PC-3 (cell line): ENCODE results near the gene SSBP2. TPM values are rescaled to one million over a fixed set of nuclear protein-coding genes. Genes with fewer than 3 reads are reported as not detected.

Experiments used
- ATAC-seq: fragments of 200-7000 bp; cut with Tn5 transposase; 2 replicates; pipeline ENCODE4 v1.9.1; 2020; ENCODE audit warnings: mild to moderate bottlenecking, moderate library complexity
- BruUV-seq: library from RNA; stranded (reverse); fragments of 400-500 nt; replicated peaks from 2 replicates; lab custom pipeline; 2021; lab: Mats Ljungman, UMichigan
- CTCF ChIA-PET: fragments of 300-600 bp; sonication (Branson Sonifier 250); formaldehyde crosslinking; loops from one replicate; lab custom pipeline; 2022; ENCODE audit warnings: antibody characterized with exemption; lab: Charles Lee
- POLR2A ChIA-PET: fragments of 300-600 bp; sonication (Branson Sonifier 250); formaldehyde crosslinking; loops from one replicate; lab custom pipeline; 2022; ENCODE audit warnings: antibody characterized with exemption; ENCODE audit not compliant: unreplicated experiment; lab: Charles Lee
- DNase-seq: peaks from one replicate; pipeline ENCODE4 v3.0.0-alpha.2; 2015
- H2AFZ ChIP-seq: fragments of 300-600 bp; sonication (generic); 2 replicates; pipeline ENCODE4 v1.6.0; 2016; ENCODE audit warnings: antibody characterized with exemption, low read length
- H3F3A ChIP-seq: fragments of 300-600 bp; sonication (generic); one replicate; pipeline ENCODE4 v1.6.0; 2017; ENCODE audit warnings: antibody characterized with exemption, low read length, control low read depth, mild to moderate bottlenecking; ENCODE audit not compliant: unreplicated experiment
- H3K27ac ChIP-seq: fragments of 300-600 bp; sonication (generic); 2 replicates; pipeline ENCODE4 v1.5.1; 2016; ENCODE audit warnings: mild to moderate bottlenecking, low read length
- H3K27me3 ChIP-seq: fragments of 300-600 bp; sonication (generic); 2 replicates; pipeline ENCODE4 v1.6.1; 2016; ENCODE audit warnings: low read length, mixed read lengths
- H3K36me3 ChIP-seq: fragments of 300-600 bp; sonication (generic); 2 replicates; pipeline ENCODE4 v1.6.1; 2016; ENCODE audit warnings: low read depth, mixed run types, low read length, mixed read lengths
- H3K4me1 ChIP-seq: fragments of 300-600 bp; sonication (generic); 2 replicates; pipeline ENCODE4 v1.5.1; 2016; ENCODE audit warnings: low read length; ENCODE audit not compliant: insufficient read depth
- H3K4me2 ChIP-seq: fragments of 300-600 bp; sonication (generic); 2 replicates; pipeline ENCODE4 v1.6.0; 2016; ENCODE audit warnings: low read length
- H3K4me3 ChIP-seq: fragments of 300-600 bp; sonication (generic); 2 replicates; pipeline ENCODE4 v1.5.1; 2016; ENCODE audit warnings: mild to moderate bottlenecking, low read length, mixed read lengths
- H3K79me2 ChIP-seq: fragments of 300-600 bp; sonication (generic); 2 replicates; pipeline ENCODE4 v1.6.1; 2017; ENCODE audit warnings: low read length, mixed read lengths
- H3K9ac ChIP-seq: fragments of 300-600 bp; sonication (generic); 2 replicates; pipeline ENCODE4 v1.6.0; 2016; ENCODE audit warnings: mild to moderate bottlenecking, low read length
- H3K9me2 ChIP-seq: fragments of 300-600 bp; sonication (generic); replicated peaks from 2 replicates; pipeline ENCODE4 v1.6.1; 2016; ENCODE audit warnings: mixed run types, low read length, mixed read lengths
- H3K9me3 ChIP-seq: fragments of 300-600 bp; sonication (generic); 2 replicates; pipeline ENCODE4 v1.6.1; 2016; ENCODE audit warnings: low read length, mixed read lengths
- H4K20me1 ChIP-seq: fragments of 300-600 bp; sonication (generic); 2 replicates; pipeline ENCODE4 v1.6.1; 2016; ENCODE audit warnings: low read length, mixed read lengths
- CTCF ChIP-seq: fragments of 300-600 bp; sonication (generic); conservative IDR thresholded peaks from 2 replicates; pipeline ENCODE4 v1.5.1; 2017; ENCODE audit warnings: antibody characterized with exemption, low read depth, mild to moderate bottlenecking, low read length
- EZH2 ChIP-seq: fragments of 300-600 bp; sonication (generic); IDR thresholded peaks from one replicate; pipeline ENCODE4 v1.6.1; 2017; ENCODE audit warnings: antibody characterized with exemption, mild to moderate bottlenecking, low read length; ENCODE audit not compliant: unreplicated experiment
- EZH2phosphoT487 ChIP-seq: fragments of 300-600 bp; sonication (generic); IDR thresholded peaks from 2 replicates; pipeline ENCODE4 v1.6.1; 2018; ENCODE audit warnings: mild to moderate bottlenecking, antibody characterized with exemption, low read length, borderline replicate concordance
- intact Hi-C: fragments of 100-400 bp; cut with micrococcal nuclease; formaldehyde crosslinking; loops from 2 replicates; pipeline ENCODE4 v1.9.0; 2023
- total RNA-seq: library from RNA; depleted of rRNA; stranded (reverse); fragments of >200 nt; gene quantifications from 2 replicates; pipeline ENCODE4 v1.2.3, GENCODE V29; 2014

The SSBP2 gene
- total RNA-seq, 1 experiment from 2014 or later: 5.8 TPM

DNA sequence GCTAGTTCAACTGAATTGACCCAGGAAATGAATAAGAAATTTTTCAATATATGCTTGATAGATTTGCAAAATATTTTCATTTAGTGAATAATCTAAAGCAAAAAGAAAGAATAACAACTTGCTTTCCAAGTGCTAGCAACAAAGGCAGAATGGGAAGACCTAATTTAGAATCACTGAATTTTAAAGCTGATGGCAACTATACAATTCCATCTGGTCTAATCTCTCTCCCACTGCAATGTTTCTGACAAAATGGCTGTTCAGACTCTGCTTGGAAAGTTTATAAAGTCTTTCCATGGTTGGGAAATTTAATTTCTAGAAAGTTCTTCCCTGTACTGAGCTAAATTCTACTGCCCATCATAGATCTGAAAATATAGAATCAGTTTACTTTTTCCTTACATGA is 281.2 kb downstream of the SSBP2 start:
- H3K4me3 ChIP-seq: no peak overlapping the region
- DNase-seq: no peak
- no peaks in the 10 kb centered on the region for H3K36me3 ChIP-seq
- H3K79me2 ChIP-seq: no peaks in the 10 kb centered on the region
- no peak overlapping the region for H2AFZ ChIP-seq
- intact Hi-C loops: no loop called here
- TF ChIP-seq CTCF: no peak
- TF ChIP-seq EZH2: no peak
- TF ChIP-seq EZH2phosphoT487: no peak
- H3K4me2 ChIP-seq: no peak overlapping the region
- H3K27ac ChIP-seq: no peak overlapping the region
- no TSS peak for BruUV-seq
- no peak overlapping the region for H3K9ac ChIP-seq
- no peak for ATAC-seq
- no peaks in the 10 kb centered on the region for H3F3A ChIP-seq
- H3K9me3 ChIP-seq: no peaks in the 10 kb centered on the region
- POLR2A ChIA-PET: no interaction called here
- H3K27me3 ChIP-seq: no peaks in the 10 kb centered on the region
- H3K9me2 ChIP-seq: no peaks in the 10 kb centered on the region
- H3K4me1 ChIP-seq: no peaks in the 10 kb centered on the region
- CTCF ChIA-PET: no interaction called here
- no peaks in the 10 kb centered on the region for H4K20me1 ChIP-seq

- intact Hi-C loops: loop anchor here (2.0 kb wide), 1 partner anchor 22 kb away; no protein-coding TSS in a partner anchor
Observed at GRCh38 chr5:81450940-81451339, 300.0 kb downstream of the SSBP2 start.

More at GRCh38 chr5:81450940-81451339, 300.0 kb downstream of the SSBP2 start:
- POLR2A ChIA-PET: interaction anchor here (0.5 to 0.8 kb wide), 5 partner anchors 9 to 151 kb away, joined by 3 to 6 read pairs (median 3); partner anchors contain the start of gene ZCCHC9
- Histone ChIP-seq H3K9me3 (no peaks in the 10 kb centered on the region), H3K27ac (peak overlapping the region; percentile 90), H3K4me1 (peaks cover 22% of the 10 kb centered on the region), H3K36me3 (no peaks in the 10 kb centered on the region), H3K4me3 (no peak overlapping the region), H4K20me1 (no peaks in the 10 kb centered on the region), H3K4me2 (peak overlapping the region; percentile 8; the same call in 1 of the 2 replicates), H3K79me2 (no peaks in the 10 kb centered on the region), H3K27me3 (no peaks in the 10 kb centered on the region), H3K9me2 (no peaks in the 10 kb centered on the region), H3K9ac (peak overlapping the region; percentile 46), H2AFZ (no peak overlapping the region), H3F3A (no peaks in the 10 kb centered on the region)
- TF ChIP-seq CTCF (no peak), EZH2 (no peak), EZH2phosphoT487 (no peak)
- peak; percentile 86 for DNase-seq
- peak; percentile 87 for ATAC-seq
- CTCF ChIA-PET: interaction anchor here (0.6 to 0.7 kb wide), 2 partner anchors 57 to 152 kb away, joined by 3 to 5 read pairs; partner anchors contain the start of gene ACOT12
- BruUV-seq: no TSS peak
